HG03378 (cell line): ENCODE data around the gene C7orf57.
A peak's percentile ranks its signal among the peaks of the same experiment; 100 is the strongest.

Experiments used
- ATAC-seq: cut with Tn5 transposase; IDR thresholded peaks from one replicate; pipeline ENCODE4 v1.9.1; 2021; ENCODE audit warnings: mild to moderate bottlenecking, moderate library complexity; ENCODE audit not compliant: unreplicated experiment

C7orf57 gene

DNA sequence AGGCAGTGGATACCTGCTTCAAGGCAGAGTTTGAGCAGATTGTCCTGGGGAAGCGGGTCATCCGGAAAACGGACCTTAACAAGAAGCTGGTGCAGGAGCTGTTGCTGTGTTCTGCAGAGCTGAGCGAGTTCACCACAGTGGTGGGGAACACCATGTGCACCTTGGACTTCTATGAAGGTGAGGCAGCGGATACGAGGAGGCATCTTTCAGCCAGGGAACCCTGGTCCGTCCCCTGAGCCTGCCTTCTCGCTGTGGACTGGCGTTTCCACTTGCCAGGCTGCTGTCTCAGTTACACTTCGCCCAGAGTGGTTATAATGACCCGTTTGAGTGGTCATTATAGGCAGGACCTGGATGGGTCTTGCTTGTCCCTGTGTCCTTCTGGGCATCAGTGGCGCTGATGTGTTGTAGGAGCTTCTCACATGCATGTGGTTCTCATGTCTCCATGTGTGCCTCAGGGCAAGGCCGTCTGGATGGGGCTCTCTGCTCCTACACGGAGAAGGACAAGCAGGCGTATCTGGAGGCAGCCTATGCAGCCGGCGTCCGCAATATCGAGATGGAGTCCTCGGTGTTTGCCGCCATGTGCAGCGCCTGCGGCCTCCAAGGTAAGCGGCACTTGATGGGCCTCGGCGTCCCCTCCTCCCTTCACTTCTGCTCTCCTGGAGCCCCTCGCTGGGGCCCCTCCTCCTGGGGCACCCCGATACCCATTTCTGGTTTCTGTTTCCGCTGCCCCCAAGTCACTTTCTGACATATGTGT, 71.7 kb downstream of the C7orf57 start:
- ATAC-seq, result no peak

GRCh38 chr7:48107926-48108472, 72.7 kb downstream of the C7orf57 start:
- no peak for ATAC-seq

DNA sequence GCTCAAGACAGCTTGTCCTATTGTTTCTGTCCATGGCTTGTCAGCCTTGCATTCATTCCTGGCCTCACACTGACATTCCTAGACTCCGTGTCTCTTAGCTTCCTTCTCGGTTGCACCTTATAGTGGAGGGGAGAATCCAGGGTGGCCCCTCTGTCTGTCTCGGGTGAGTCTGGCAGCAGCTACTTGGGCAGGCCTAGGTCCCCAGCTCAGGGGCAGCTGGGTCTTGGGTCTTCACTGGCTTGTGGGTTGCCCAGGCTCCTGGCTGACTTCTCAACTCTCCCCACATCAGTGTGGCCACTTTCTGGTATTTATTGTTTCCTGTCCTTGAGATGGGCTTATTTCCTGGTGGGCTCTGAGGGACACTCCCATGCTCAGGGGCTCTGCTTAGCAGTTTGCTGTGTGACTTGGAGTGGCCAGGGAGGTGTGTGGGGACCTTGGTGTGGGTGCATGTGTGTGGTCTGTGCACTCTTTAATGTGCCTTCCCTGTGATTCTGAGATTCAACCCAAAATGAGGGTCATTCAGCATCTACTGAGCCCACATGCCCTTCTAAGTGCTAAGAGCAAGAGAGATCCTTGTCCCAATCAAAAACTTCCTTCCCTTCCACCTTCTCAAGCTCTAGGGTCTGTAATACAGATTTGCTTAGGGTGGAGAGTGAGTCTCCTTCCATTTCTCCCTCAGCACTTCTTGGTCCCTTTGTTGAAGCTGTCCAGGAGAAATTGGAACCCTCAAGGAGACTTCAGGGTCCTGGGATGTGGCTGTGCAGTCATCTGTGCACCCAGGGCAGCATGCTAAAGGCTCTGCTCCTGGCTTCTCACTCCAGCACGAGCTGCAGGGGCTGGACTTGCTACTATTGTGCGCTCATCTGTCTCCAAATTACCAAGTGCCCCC, 73.9 kb downstream of the C7orf57 start:
- no peak for ATAC-seq

GRCh38 chr7:48109848-48110663, 74.7 kb downstream of the C7orf57 start:
- ATAC-seq, result peak; percentile 87

GRCh38 chr7:48110868-48111267, 75.5 kb downstream of the C7orf57 start:
- no peak for ATAC-seq
